Measurements from ENCODE around the gene BID.
A peak's percentile ranks its signal among the peaks of the same experiment; 100 is the strongest.
"Not testable (repeated sequence)": the region's sequence is repeated elsewhere in the genome, so short reads cannot be mapped to it uniquely, and the experiment has no call there.

Gene BID

GRCh38 chr22:17764036-17764435 is 10.2 kb downstream of the BID start:
- H3K9me3 ChIP-seq (ENCODE audit: insufficient read depth, low read length, severe bottlenecking) = no peaks in the 10 kb centered on the region
- H3K4me3 ChIP-seq (ENCODE audit: low read depth in 1 of 2, low read length in 2 of 2) = no peak overlapping the region
- DNase-seq (no peak), ATAC-seq (ENCODE audit: insufficient read depth, low read depth) (0 out of 3 replicates have a peak, but pooled peaks have one; percentile 13)
- H3K79me2 ChIP-seq (ENCODE audit: insufficient read depth, low read length) = peaks cover 91% of the 10 kb centered on the region
- no peak overlapping the region for H2AFZ ChIP-seq (ENCODE audit: low read depth, low read length)
- H3K4me2 ChIP-seq (ENCODE audit: insufficient read depth, low read length) = no peak overlapping the region
- H3K4me1 ChIP-seq (ENCODE audit: insufficient read depth, low read length) = no peaks in the 10 kb centered on the region; the same call in 1 of the 2 replicates
- TF ChIP-seq EZH2 (IDR thresholded peaks at IDR 0.05; ENCODE audit: borderline replicate concordance, low read depth, low read length, severe bottlenecking) (no peak), CTCF (IDR thresholded peaks at IDR 0.05; ENCODE audit: borderline replicate concordance, extremely low read depth, low read length, poor library complexity, severe bottlenecking) (no peak)
- peaks cover 57% of the 10 kb centered on the region for H4K20me1 ChIP-seq (ENCODE audit: insufficient read depth, low read length)
- H3K9ac ChIP-seq (ENCODE audit: low read depth, low read length) = no peak overlapping the region
- no peaks in the 10 kb centered on the region; the same call in 1 of the 2 replicates for H3K36me3 ChIP-seq (ENCODE audit: insufficient read depth, low read length)
- no peak overlapping the region for H3K27ac ChIP-seq (ENCODE audit: low read length)
- H3K27me3 ChIP-seq (ENCODE audit: insufficient read depth, low read length, poor library complexity) = no peaks in the 10 kb centered on the region

- not testable (repeated sequence) for H3K9ac ChIP-seq (ENCODE audit: low read depth, low read length); H3K9me3 ChIP-seq (ENCODE audit: insufficient read depth, low read length, severe bottlenecking); H3K4me1 ChIP-seq (ENCODE audit: insufficient read depth, low read length); H3K27ac ChIP-seq (ENCODE audit: low read length); H3K27me3 ChIP-seq (ENCODE audit: insufficient read depth, low read length, poor library complexity); H3K36me3 ChIP-seq (ENCODE audit: insufficient read depth, low read length); H3K4me2 ChIP-seq (ENCODE audit: insufficient read depth, low read length); H3K4me3 ChIP-seq (ENCODE audit: low read depth in 1 of 2, low read length in 2 of 2); H2AFZ ChIP-seq (ENCODE audit: low read depth, low read length)
- Histone ChIP-seq H4K20me1 (ENCODE audit: insufficient read depth, low read length) (peaks cover 57% of the 10 kb centered on the region), H3K79me2 (ENCODE audit: insufficient read depth, low read length) (peaks cover 92% of the 10 kb centered on the region)
- ATAC-seq (ENCODE audit: insufficient read depth, low read depth) (peak; percentile 78), DNase-seq (peak; percentile 55)
These were observed 10.8 kb downstream of the BID start for GRCh38 chr22:17763442-17763841.

- no peaks in the 10 kb centered on the region for H3K27me3 ChIP-seq (ENCODE audit: insufficient read depth, low read length, poor library complexity)
- DNase-seq (no peak), ATAC-seq (ENCODE audit: insufficient read depth, low read depth) (no peak)
- peaks cover 94% of the 10 kb centered on the region for H3K79me2 ChIP-seq (ENCODE audit: insufficient read depth, low read length)
- H3K9ac ChIP-seq (ENCODE audit: low read depth, low read length) = no peak overlapping the region
- no peaks in the 10 kb centered on the region for H3K9me3 ChIP-seq (ENCODE audit: insufficient read depth, low read length, severe bottlenecking)
- peaks cover 57% of the 10 kb centered on the region; the same call in 1 of the 2 replicates for H4K20me1 ChIP-seq (ENCODE audit: insufficient read depth, low read length)
- no peak overlapping the region for H2AFZ ChIP-seq (ENCODE audit: low read depth, low read length)
- no peak overlapping the region for H3K27ac ChIP-seq (ENCODE audit: low read length)
- H3K4me1 ChIP-seq (ENCODE audit: insufficient read depth, low read length) = no peaks in the 10 kb centered on the region; the same call in 1 of the 2 replicates
- H3K4me3 ChIP-seq (ENCODE audit: low read depth in 1 of 2, low read length in 2 of 2) = no peak overlapping the region
- TF ChIP-seq CTCF (IDR thresholded peaks at IDR 0.05; ENCODE audit: borderline replicate concordance, extremely low read depth, low read length, poor library complexity, severe bottlenecking) = no peak
- TF ChIP-seq EZH2 (IDR thresholded peaks at IDR 0.05; ENCODE audit: borderline replicate concordance, low read depth, low read length, severe bottlenecking) = no peak
- H3K36me3 ChIP-seq (ENCODE audit: insufficient read depth, low read length) = no peaks in the 10 kb centered on the region
- no peak overlapping the region for H3K4me2 ChIP-seq (ENCODE audit: insufficient read depth, low read length)
These were observed 13.2 kb downstream of the BID start for GRCh38 chr22:17761138-17761488.

- Histone ChIP-seq H2AFZ (ENCODE audit: low read depth, low read length) (no peak overlapping the region), H3K4me3 (ENCODE audit: low read depth in 1 of 2, low read length in 2 of 2) (no peak overlapping the region), H3K9ac (ENCODE audit: low read depth, low read length) (no peak overlapping the region), H3K9me3 (ENCODE audit: insufficient read depth, low read length, severe bottlenecking) (no peaks in the 10 kb centered on the region), H3K4me1 (ENCODE audit: insufficient read depth, low read length) (no peaks in the 10 kb centered on the region), H4K20me1 (ENCODE audit: insufficient read depth, low read length) (peaks cover 52% of the 10 kb centered on the region), H3K36me3 (ENCODE audit: insufficient read depth, low read length) (peaks cover 13% of the 10 kb centered on the region), H3K4me2 (ENCODE audit: insufficient read depth, low read length) (no peak overlapping the region), H3K27me3 (ENCODE audit: insufficient read depth, low read length, poor library complexity) (no peaks in the 10 kb centered on the region), H3K79me2 (ENCODE audit: insufficient read depth, low read length) (peaks cover 86% of the 10 kb centered on the region), H3K27ac (ENCODE audit: low read length) (no peak overlapping the region)
- TF ChIP-seq CTCF (IDR thresholded peaks at IDR 0.05; ENCODE audit: borderline replicate concordance, extremely low read depth, low read length, poor library complexity, severe bottlenecking) (peak; percentile 58), EZH2 (IDR thresholded peaks at IDR 0.05; ENCODE audit: borderline replicate concordance, low read depth, low read length, severe bottlenecking) (no peak)
- DNase-seq (peak; percentile 31), ATAC-seq (ENCODE audit: insufficient read depth, low read depth) (peak; percentile 66)
These were observed 19.9 kb downstream of the BID start for GRCh38 chr22:17754233-17754925.
